ENCODE results near the gene PGGT1B. TPM values are rescaled to one million over a fixed set of nuclear protein-coding genes. Genes with fewer than 3 reads are reported as not detected.

The PGGT1B gene
- total RNA-seq, 3 donors from 2014 or later (not counting 1 experiment from before 2014, with no cell fraction given), result 39.5 to 60.1 (median 46.1) TPM

DNA sequence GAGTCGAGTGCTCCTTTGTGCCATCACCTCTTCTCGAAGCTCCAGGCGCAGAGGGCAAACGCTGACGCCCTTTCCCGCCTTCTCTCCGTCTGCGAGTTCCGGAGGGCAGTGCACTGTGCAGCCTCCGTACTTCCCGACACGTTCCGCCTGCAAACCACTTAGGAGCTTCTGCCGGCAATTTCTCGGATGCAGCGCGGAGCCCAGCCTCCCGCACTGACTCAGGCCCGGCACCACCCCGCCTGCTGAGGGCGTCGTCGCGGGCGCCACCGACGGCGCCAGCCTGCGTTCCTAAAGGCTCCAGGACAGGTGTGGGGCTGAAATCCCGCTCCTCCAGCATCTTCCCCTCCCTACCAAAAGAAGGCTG is 83.7 kb downstream of the PGGT1B start:
- H3K4me1 Mint-ChIP-seq, result peaks cover 19 to 20% of the 10 kb centered on the region in 2 donors
- no peaks in the 10 kb centered on the region for H3K9me3 Mint-ChIP-seq
- peak overlapping the region; percentile 17 for H3K4me3 Mint-ChIP-seq
- no peak overlapping the region for H3K27ac ChIP-seq (ENCODE audit: low read length)
- no peaks in the 10 kb centered on the region for H3K36me3 ChIP-seq (ENCODE audit: control insufficient read depth, insufficient read depth, low read length)
- H3K27me3 Mint-ChIP-seq (ENCODE audit: low read depth in 2 of 2), result peaks cover 63 to 84% of the 10 kb centered on the region in 2 donors
- DNase-seq (no peak), ATAC-seq (no peak)
- 28% methylated on average over 30 of the region's 30 CpGs for WGBS (ENCODE audit: insufficient coverage)
- no peaks in the 10 kb centered on the region for H3K36me3 Mint-ChIP-seq
- peaks cover 78% of the 10 kb centered on the region for H3K27me3 ChIP-seq (ENCODE audit: control insufficient read depth, insufficient read depth, low read length)
- H3K9me3 ChIP-seq (ENCODE audit: control insufficient read depth, insufficient read depth, low read length), result peaks cover 2% of the 10 kb centered on the region
- no peak overlapping the region for H3K4me3 ChIP-seq (ENCODE audit: low read length)
- TF ChIP-seq, protein P1, sequence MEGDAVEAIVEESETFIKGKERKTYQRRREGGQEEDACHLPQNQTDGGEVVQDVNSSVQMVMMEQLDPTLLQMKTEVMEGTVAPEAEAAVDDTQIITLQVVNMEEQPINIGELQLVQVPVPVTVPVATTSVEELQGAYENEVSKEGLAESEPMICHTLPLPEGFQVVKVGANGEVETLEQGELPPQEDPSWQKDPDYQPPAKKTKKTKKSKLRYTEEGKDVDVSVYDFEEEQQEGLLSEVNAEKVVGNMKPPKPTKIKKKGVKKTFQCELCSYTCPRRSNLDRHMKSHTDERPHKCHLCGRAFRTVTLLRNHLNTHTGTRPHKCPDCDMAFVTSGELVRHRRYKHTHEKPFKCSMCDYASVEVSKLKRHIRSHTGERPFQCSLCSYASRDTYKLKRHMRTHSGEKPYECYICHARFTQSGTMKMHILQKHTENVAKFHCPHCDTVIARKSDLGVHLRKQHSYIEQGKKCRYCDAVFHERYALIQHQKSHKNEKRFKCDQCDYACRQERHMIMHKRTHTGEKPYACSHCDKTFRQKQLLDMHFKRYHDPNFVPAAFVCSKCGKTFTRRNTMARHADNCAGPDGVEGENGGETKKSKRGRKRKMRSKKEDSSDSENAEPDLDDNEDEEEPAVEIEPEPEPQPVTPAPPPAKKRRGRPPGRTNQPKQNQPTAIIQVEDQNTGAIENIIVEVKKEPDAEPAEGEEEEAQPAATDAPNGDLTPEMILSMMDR (IDR thresholded peaks at IDR 0.05), result no peak
- H3K4me1 ChIP-seq (ENCODE audit: control insufficient read depth, insufficient read depth, low read length), result peaks cover 19% of the 10 kb centered on the region
- intact Hi-C loops (cut with micrococcal nuclease), result no loop called here
- H3K27ac Mint-ChIP-seq, result peak overlapping the region in 1 of 2 donors; percentile 7

DNA sequence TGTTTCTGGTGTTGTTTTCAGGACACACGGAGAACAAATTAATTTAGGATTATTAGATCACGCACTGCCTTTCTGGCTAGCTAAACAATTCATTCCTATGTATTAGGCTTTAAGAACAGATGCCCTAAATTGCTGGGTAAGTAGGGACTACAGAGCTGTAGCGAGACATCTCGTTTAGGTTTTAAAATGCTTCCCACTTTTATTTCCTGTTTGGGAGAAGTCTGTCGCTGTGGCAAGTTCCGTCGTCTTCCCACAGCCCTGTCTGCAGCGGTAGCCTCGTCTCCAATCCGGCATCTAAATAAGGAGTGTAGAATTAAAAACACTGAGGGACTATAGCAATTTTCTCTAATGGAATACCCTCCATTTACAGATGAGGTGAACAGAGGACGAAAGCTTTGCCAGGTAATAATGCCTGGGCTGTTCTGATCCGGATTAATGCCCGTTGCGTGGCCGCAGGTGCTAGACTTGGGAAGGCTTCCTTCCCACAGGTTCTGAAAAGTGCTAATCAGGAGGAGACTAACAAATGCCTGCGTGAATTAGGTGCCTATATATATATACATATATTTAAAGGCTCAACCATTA is 91.7 kb downstream of the PGGT1B start:
- peak overlapping the region in 1 of 2 donors; percentile 61 for H3K27ac Mint-ChIP-seq
- H3K36me3 Mint-ChIP-seq, result no peaks in the 10 kb centered on the region
- TF ChIP-seq, protein P1 (IDR thresholded peaks at IDR 0.05), result no peak
- peaks cover 8 to 20% of the 10 kb centered on the region in 2 donors for H3K4me1 Mint-ChIP-seq
- H3K4me3 Mint-ChIP-seq, result peak overlapping the region; percentile 80
- no peaks in the 10 kb centered on the region for H3K9me3 Mint-ChIP-seq
- peaks cover 28 to 50% of the 10 kb centered on the region in 2 donors for H3K27me3 Mint-ChIP-seq (ENCODE audit: low read depth in 2 of 2)
- 17% methylated on average over 15 of the region's 16 CpGs for WGBS (ENCODE audit: insufficient coverage)
- ATAC-seq (no peak), DNase-seq (no peak)
- Histone ChIP-seq H3K4me3 (ENCODE audit: low read length) (no peak overlapping the region), H3K27ac (ENCODE audit: low read length) (no peak overlapping the region), H3K36me3 (ENCODE audit: control insufficient read depth, insufficient read depth, low read length) (no peaks in the 10 kb centered on the region), H3K27me3 (ENCODE audit: control insufficient read depth, insufficient read depth, low read length) (peaks cover 54% of the 10 kb centered on the region), H3K9me3 (ENCODE audit: control insufficient read depth, insufficient read depth, low read length) (peaks cover 8% of the 10 kb centered on the region), H3K4me1 (ENCODE audit: control insufficient read depth, insufficient read depth, low read length) (peaks cover 20% of the 10 kb centered on the region)
- intact Hi-C loops (cut with micrococcal nuclease), result no loop called here

DNA sequence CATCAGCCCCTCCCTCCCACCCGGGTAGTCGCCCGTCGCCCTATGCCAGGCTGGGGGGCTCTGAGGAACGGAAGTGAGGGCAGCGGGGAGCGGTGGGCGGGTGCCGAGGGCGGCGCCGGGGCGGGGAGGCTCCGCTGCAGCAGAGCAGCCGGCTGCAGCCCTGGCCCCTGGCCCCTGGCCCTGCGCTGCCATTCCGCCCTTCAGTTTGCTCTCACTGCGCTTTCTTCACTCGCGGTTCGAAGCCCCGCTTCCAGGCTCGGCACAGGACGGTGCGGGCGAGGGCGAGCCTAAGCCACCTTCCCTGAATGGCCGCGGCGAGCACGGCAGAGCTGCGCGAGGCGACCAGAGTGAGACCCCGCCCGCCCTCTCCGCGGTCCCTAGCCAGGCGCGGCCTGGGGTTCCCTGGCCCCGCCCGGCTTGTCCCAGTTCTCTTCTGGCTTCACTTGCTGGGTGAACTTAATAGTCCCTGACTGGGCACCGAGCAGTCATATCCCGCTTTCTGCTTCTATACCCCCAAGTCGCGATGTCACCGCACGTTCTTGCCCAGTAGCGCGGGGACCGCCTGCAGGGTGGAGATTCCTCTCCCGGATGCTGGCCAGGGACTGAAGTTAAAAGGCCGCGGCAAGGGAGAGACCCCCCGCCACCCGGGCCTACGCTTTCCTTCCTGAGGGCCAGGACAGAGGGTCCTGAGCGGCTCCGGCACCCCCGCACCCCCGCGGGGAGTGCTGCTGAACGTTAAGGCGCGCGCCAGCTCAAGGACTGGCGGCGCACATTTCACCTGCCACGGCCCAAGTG is 92.3 kb downstream of the PGGT1B start:
- peaks cover 20% of the 10 kb centered on the region for H3K4me1 ChIP-seq (ENCODE audit: control insufficient read depth, insufficient read depth, low read length)
- TF ChIP-seq, protein P1 (IDR thresholded peaks at IDR 0.05), result no peak
- Mint-ChIP-seq H3K36me3 (no peaks in the 10 kb centered on the region), H3K4me3 (peak overlapping the region; percentile 88), H3K27ac (peak overlapping the region in 1 of 2 donors; percentile 61), H3K27me3 (ENCODE audit: low read depth in 2 of 2) (peaks cover 30 to 48% of the 10 kb centered on the region in 2 donors), H3K9me3 (no peaks in the 10 kb centered on the region), H3K4me1 (peaks cover 8 to 20% of the 10 kb centered on the region in 2 donors)
- DNase-seq (no peak), ATAC-seq (peak; percentile 39 to 69 (median 62))
- H3K27ac ChIP-seq (ENCODE audit: low read length), result no peak overlapping the region
- peak overlapping the region; percentile 62 for H3K4me3 ChIP-seq (ENCODE audit: low read length)
- H3K9me3 ChIP-seq (ENCODE audit: control insufficient read depth, insufficient read depth, low read length), result peaks cover 8% of the 10 kb centered on the region
- WGBS (ENCODE audit: insufficient coverage), result under 1% methylated on average over 68 of the region's 69 CpGs
- intact Hi-C loops (cut with micrococcal nuclease), result no loop called here
- peaks cover 53% of the 10 kb centered on the region for H3K27me3 ChIP-seq (ENCODE audit: control insufficient read depth, insufficient read depth, low read length)
- H3K36me3 ChIP-seq (ENCODE audit: control insufficient read depth, insufficient read depth, low read length), result no peaks in the 10 kb centered on the region

Data from natural killer cell (primary cell).